GM12878 (cell line): ENCODE data around the gene DYNLL1.

Experiments used
- HCFC1 ChIP-seq: fragments of 150-350 bp; IDR thresholded peaks from 2 replicates; pipeline ENCODE4 v1.6.1; 2014; ENCODE audit warnings: low read length
- NRF1 ChIP-seq: conservative IDR thresholded peaks from 2 replicates; pipeline ENCODE4 v1.6.1; 2011; ENCODE audit warnings: mild to moderate bottlenecking, low read depth, low read length, improper control_type of control experiment
- SMC3 ChIP-seq: IDR thresholded peaks from 2 replicates; pipeline ENCODE4 v1.6.1; 2011; ENCODE audit warnings: low read length, improper control_type of control experiment, borderline replicate concordance

DNA sequence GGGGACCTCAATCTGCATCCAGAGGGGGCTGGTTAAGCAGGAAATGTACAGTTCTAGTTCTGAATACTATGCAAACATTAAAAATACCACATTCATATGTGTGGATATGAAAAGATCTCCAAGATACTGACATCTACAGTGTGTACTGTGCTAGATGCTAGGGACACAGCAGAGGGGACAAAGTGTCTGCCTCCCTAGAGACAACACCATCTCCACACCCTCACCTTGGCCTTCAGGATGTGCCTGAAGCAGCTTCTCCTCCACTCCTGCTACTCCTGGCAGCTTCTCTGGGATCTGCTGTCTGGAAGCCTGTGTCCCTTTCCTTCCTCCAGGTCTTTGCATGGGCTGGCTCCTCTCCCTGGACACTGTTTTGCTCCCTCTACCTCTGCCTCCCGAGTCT, 15.7 kb upstream of the DYNLL1 start:
- TF ChIP-seq SMC3 (no peak), NRF1 (no peak), HCFC1 (no peak)
